Measurements from ENCODE around the gene NELFE.
"Not testable (repeated sequence)": the region's sequence is repeated elsewhere in the genome, so short reads cannot be mapped to it uniquely, and the experiment has no call there.

The NELFE gene

GRCh38 chr6:31907158-31907813 is 51.5 kb downstream of the NELFE start:
- Mint-ChIP-seq H3K4me3 (no peak overlapping the region), H3K36me3 (no peaks in the 10 kb centered on the region), H3K9me3 (no peaks in the 10 kb centered on the region), H3K4me1 (peaks cover 9% of the 10 kb centered on the region), H3K27me3 (peaks cover 52% of the 10 kb centered on the region), H3K27ac (no peak overlapping the region)
- no peak for DNase-seq
- CTCF ChIA-PET, result no interaction called here

GRCh38 chr6:31906727-31907126 is 52.0 kb downstream of the NELFE start:
- H3K36me3 Mint-ChIP-seq, CTCF ChIA-PET, DNase-seq, H3K4me3 Mint-ChIP-seq, H3K27ac Mint-ChIP-seq, H3K4me1 Mint-ChIP-seq, H3K9me3 Mint-ChIP-seq: not testable (repeated sequence)
- peaks cover 53% of the 10 kb centered on the region for H3K27me3 Mint-ChIP-seq

GRCh38 chr6:31906122-31906521 is 52.6 kb downstream of the NELFE start:
- peaks cover 11% of the 10 kb centered on the region for H3K4me1 Mint-ChIP-seq
- no peaks in the 10 kb centered on the region for H3K36me3 Mint-ChIP-seq
- DNase-seq, result no peak
- H3K9me3 Mint-ChIP-seq, result no peaks in the 10 kb centered on the region
- H3K27ac Mint-ChIP-seq, result no peak overlapping the region
- H3K27me3 Mint-ChIP-seq, result peaks cover 53% of the 10 kb centered on the region
- CTCF ChIA-PET, result no interaction called here
- no peak overlapping the region for H3K4me3 Mint-ChIP-seq

- no peak for DNase-seq
- H3K27ac Mint-ChIP-seq, result no peak overlapping the region
- CTCF ChIA-PET, result no interaction called here
- no peak overlapping the region for H3K4me3 Mint-ChIP-seq
- peaks cover 14% of the 10 kb centered on the region for H3K4me1 Mint-ChIP-seq
- H3K36me3 Mint-ChIP-seq, result no peaks in the 10 kb centered on the region
- H3K27me3 Mint-ChIP-seq, result peaks cover 50% of the 10 kb centered on the region
- no peaks in the 10 kb centered on the region for H3K9me3 Mint-ChIP-seq
Measured at GRCh38 chr6:31905041-31905440, 53.7 kb downstream of the NELFE start.

GRCh38 chr6:31903957-31904356 is 54.8 kb downstream of the NELFE start:
- CTCF ChIA-PET, result no interaction called here
- Mint-ChIP-seq H3K27me3 (peaks cover 44% of the 10 kb centered on the region), H3K4me1 (peaks cover 25% of the 10 kb centered on the region), H3K9me3 (no peaks in the 10 kb centered on the region), H3K4me3 (no peak overlapping the region), H3K36me3 (peaks cover 4% of the 10 kb centered on the region), H3K27ac (no peak overlapping the region)
- no peak for DNase-seq
